ENCODE data around the gene SHKBP1.
A peak's percentile ranks its signal among the peaks of the same experiment; 100 is the strongest.

The SHKBP1 gene

DNA sequence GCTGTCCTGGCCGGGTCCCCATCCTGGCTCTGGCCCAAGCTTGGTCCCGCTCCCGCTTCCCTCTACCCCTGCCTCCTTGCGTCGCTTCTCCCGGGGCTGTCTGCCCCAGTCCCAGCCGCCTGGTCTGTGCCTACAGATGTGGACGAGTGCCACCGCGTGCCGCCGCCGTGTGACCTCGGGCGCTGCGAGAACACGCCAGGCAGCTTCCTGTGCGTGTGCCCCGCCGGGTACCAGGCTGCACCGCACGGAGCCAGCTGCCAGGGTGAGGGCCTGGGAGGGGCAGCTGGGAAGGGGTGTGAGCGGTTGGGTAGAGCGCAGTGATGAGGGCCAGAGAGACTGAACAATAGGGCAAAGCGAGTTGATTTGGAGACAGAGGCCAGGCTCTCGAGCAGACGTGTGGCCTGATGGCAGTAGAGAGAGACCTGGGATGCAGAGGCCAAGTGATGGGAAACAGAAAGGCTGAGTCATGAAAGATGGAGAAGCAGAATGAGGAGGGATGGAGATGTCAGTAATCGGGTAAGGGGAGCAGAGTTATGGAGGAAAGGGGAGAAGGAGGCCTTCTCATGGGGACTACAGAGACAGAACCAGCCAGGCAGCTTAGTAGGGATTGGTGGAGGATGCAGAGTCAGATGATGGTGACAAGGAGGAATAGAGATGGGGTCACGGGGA is 33.9 kb downstream of the SHKBP1 start:
- no peak for TF ChIP-seq EZH2phosphoT487 (IDR thresholded peaks at IDR 0.05; ENCODE audit: borderline replicate concordance, low read length)
- TF ChIP-seq, protein P1, sequence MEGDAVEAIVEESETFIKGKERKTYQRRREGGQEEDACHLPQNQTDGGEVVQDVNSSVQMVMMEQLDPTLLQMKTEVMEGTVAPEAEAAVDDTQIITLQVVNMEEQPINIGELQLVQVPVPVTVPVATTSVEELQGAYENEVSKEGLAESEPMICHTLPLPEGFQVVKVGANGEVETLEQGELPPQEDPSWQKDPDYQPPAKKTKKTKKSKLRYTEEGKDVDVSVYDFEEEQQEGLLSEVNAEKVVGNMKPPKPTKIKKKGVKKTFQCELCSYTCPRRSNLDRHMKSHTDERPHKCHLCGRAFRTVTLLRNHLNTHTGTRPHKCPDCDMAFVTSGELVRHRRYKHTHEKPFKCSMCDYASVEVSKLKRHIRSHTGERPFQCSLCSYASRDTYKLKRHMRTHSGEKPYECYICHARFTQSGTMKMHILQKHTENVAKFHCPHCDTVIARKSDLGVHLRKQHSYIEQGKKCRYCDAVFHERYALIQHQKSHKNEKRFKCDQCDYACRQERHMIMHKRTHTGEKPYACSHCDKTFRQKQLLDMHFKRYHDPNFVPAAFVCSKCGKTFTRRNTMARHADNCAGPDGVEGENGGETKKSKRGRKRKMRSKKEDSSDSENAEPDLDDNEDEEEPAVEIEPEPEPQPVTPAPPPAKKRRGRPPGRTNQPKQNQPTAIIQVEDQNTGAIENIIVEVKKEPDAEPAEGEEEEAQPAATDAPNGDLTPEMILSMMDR (IDR thresholded peaks at IDR 0.05; ENCODE audit: low read depth, low read length, poor library complexity, severe bottlenecking): no peak
- Histone ChIP-seq H3K79me2 (ENCODE audit: control insufficient read depth, low read length) (no peaks in the 10 kb centered on the region), H3K36me3 (ENCODE audit: control insufficient read depth, low read length) (no peaks in the 10 kb centered on the region), H3K27me3 (ENCODE audit: control insufficient read depth, low read length) (no peaks in the 10 kb centered on the region), H3K4me2 (ENCODE audit: low read length) (peak overlapping the region; percentile 73), H3K9me2 (replicated peaks; ENCODE audit: control insufficient read depth, low read length) (no peaks in the 10 kb centered on the region), H3K27ac (ENCODE audit: low read depth, low read length) (no peak overlapping the region), H3K9me3 (ENCODE audit: control insufficient read depth, insufficient read depth, low read length) (no peaks in the 10 kb centered on the region), H4K20me1 (ENCODE audit: control insufficient read depth, insufficient read depth, low read depth, low read length) (no peaks in the 10 kb centered on the region), H3K4me3 (ENCODE audit: low read length) (peak overlapping the region; percentile 69), H3K4me1 (ENCODE audit: control insufficient read depth, low read length) (peaks cover 52% of the 10 kb centered on the region), H3F3A (ENCODE audit: control insufficient read depth, insufficient read depth) (peaks cover 11% of the 10 kb centered on the region)

DNA sequence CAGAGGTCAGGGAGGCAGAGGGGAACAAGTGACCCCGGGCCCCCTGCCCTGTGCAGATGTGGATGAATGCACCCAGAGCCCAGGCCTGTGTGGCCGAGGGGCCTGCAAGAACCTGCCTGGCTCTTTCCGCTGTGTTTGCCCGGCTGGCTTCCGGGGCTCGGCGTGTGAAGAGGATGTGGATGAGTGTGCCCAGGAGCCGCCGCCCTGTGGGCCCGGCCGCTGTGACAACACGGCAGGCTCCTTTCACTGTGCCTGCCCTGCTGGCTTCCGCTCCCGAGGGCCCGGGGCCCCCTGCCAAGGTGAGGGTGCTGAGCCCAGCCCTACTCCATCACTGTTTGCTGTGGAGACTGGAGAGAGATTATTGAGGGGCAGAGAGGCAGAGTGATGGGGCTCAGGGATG is 34.4 kb downstream of the SHKBP1 start:
- no peak overlapping the region for H3K27ac ChIP-seq (ENCODE audit: low read depth, low read length)
- H3K27me3 ChIP-seq (ENCODE audit: control insufficient read depth, low read length): no peaks in the 10 kb centered on the region
- H3K4me1 ChIP-seq (ENCODE audit: control insufficient read depth, low read length): peaks cover 46% of the 10 kb centered on the region

DNA sequence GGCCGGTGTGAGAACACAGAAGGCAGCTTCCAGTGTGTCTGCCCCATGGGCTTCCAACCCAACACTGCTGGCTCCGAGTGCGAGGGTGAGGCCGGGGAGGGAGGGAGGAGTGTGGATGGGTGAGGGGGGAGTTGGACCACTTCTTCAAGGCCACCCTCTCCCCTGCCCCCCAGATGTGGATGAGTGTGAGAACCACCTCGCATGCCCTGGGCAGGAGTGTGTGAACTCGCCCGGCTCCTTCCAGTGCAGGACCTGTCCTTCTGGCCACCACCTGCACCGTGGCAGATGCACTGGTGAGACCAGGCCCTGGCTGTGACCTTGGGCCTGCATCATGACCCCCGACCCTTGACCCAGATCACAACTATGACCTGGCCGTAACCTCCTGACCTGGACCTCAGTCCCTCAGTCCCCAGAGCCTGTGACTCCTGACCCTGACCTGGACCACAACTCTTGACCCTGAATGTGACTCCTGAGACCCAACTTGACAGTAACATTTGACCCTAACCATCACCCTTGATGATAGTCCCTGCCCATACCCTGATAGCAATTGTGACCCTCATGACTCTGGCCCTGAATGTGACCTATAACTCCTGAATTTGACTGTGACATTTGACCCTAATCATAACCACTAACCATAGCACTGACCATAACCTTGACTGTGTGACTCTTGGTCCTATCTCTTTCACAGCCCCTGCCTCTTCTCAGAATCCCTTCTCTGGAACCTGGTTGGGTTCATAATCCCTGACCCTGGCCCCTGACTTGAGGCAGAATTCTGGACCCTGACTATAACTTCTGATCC is 35.4 kb downstream of the SHKBP1 start:
- Histone ChIP-seq H3K9me3 (ENCODE audit: control insufficient read depth, insufficient read depth, low read length) (no peaks in the 10 kb centered on the region), H3K27ac (ENCODE audit: low read depth, low read length) (no peak overlapping the region), H3K4me2 (ENCODE audit: low read length) (no peak overlapping the region), H3K4me1 (ENCODE audit: control insufficient read depth, low read length) (peaks cover 40% of the 10 kb centered on the region), H3F3A (ENCODE audit: control insufficient read depth, insufficient read depth) (peaks cover 7% of the 10 kb centered on the region), H4K20me1 (ENCODE audit: control insufficient read depth, insufficient read depth, low read depth, low read length) (no peaks in the 10 kb centered on the region), H3K9me2 (replicated peaks; ENCODE audit: control insufficient read depth, low read length) (no peaks in the 10 kb centered on the region), H3K27me3 (ENCODE audit: control insufficient read depth, low read length) (no peaks in the 10 kb centered on the region), H3K4me3 (ENCODE audit: low read length) (no peak overlapping the region), H3K79me2 (ENCODE audit: control insufficient read depth, low read length) (no peaks in the 10 kb centered on the region), H3K36me3 (ENCODE audit: control insufficient read depth, low read length) (no peaks in the 10 kb centered on the region)
- no peak for TF ChIP-seq EZH2phosphoT487 (IDR thresholded peaks at IDR 0.05; ENCODE audit: borderline replicate concordance, low read length)
- TF ChIP-seq, protein P1 (IDR thresholded peaks at IDR 0.05; ENCODE audit: low read depth, low read length, poor library complexity, severe bottlenecking): no peak

More for the DNA sequence above, 34.4 kb downstream of the SHKBP1 start:
- Histone ChIP-seq H3K4me2 (ENCODE audit: low read length) (no peak overlapping the region), H4K20me1 (ENCODE audit: control insufficient read depth, insufficient read depth, low read depth, low read length) (no peaks in the 10 kb centered on the region), H3K9me2 (replicated peaks; ENCODE audit: control insufficient read depth, low read length) (no peaks in the 10 kb centered on the region), H3K79me2 (ENCODE audit: control insufficient read depth, low read length) (no peaks in the 10 kb centered on the region), H3F3A (ENCODE audit: control insufficient read depth, insufficient read depth) (peaks cover 7% of the 10 kb centered on the region), H3K9me3 (ENCODE audit: control insufficient read depth, insufficient read depth, low read length) (no peaks in the 10 kb centered on the region), H3K36me3 (ENCODE audit: control insufficient read depth, low read length) (no peaks in the 10 kb centered on the region), H3K4me3 (ENCODE audit: low read length) (no peak overlapping the region)
- TF ChIP-seq EZH2phosphoT487 (IDR thresholded peaks at IDR 0.05; ENCODE audit: borderline replicate concordance, low read length): no peak
- TF ChIP-seq, protein P1 (IDR thresholded peaks at IDR 0.05; ENCODE audit: low read depth, low read length, poor library complexity, severe bottlenecking): no peak

All from DOHH2 (cell line).